Adrenal gland (tissue), 12 donors: ENCODE measurements around the gene KDM4B. TPM values are rescaled to one million over a fixed set of nuclear protein-coding genes. Genes with fewer than 3 reads are reported as not detected.

Experiments
- DNase-seq, 7 donors: peaks; one replicate each; pipeline ENCODE4 v3.0.0-alpha.2; 2019 to 2020
- H3K27ac ChIP-seq, 5 donors: fragments of 200-600 bp; sonication (generic) in 4 of 5; 1 replicate in 3 of 5; 2 replicates in 2 of 5; pipeline versions ENCODE4 v1.5.1 to v1.8.0; 2016 to 2020; ENCODE audit warnings: mild to moderate bottlenecking in 1 of 5
- H3K27me3 ChIP-seq: fragments of 200-600 bp; 2 replicates; pipeline ENCODE4 v1.8.0; 2021
- H3K36me3 ChIP-seq, 2 donors: fragments of 200-600 bp; replicated peaks in 1 of 2; 1 replicate in 1 of 2; 2 replicates in 1 of 2; pipeline versions ENCODE4 v1.5.1 to v1.8.0; 2018 to 2022
- H3K4me1 ChIP-seq, 2 donors: fragments of 200-600 bp; replicated peaks in 1 of 2; 1 replicate in 1 of 2; 2 replicates in 1 of 2; pipeline versions ENCODE4 v1.5.1 to v1.8.0; 2018 to 2021
- H3K4me3 ChIP-seq, 4 donors: fragments of 200-600 bp; sonication (generic) in 3 of 4; one replicate each; pipeline ENCODE4 v1.5.1; 2016 to 2018
- H3K9me3 ChIP-seq, 3 donors: fragments of 200-600 bp; sonication (generic) in 1 of 3; replicated peaks in 1 of 3; 1 replicate in 2 of 3; 2 replicates in 1 of 3; pipeline versions ENCODE4 v1.5.1 to v1.8.0; 2016 to 2021
- CTCF ChIP-seq, 6 experiments: fragments of 450-650 bp in 4 of 6; fragments of 200-600 bp in 2 of 6; sonication (generic) in 1 of 6; IDR thresholded peaks; 1 replicate in 5 of 6; 2 replicates in 1 of 6; pipeline versions ENCODE4 v1.5.1 to v1.8.0; 2016 to 2021; ENCODE audit warnings: antibody characterized with exemption in 6 of 6, mild to moderate bottlenecking in 2 of 6, moderate library complexity in 1 of 6
- POLR2A ChIP-seq, 2 donors: fragments of 450-650 bp; IDR thresholded peaks; one replicate each; pipeline ENCODE4 v1.6.1; 2017; ENCODE audit warnings: antibody characterized with exemption in 2 of 2, mild to moderate bottlenecking in 2 of 2, moderate library complexity in 1 of 2
- WGBS, 4 donors: extraction: QIAGEN DNeasy Blood & Tissue Kit in 2 of 4; methylation state at CpG; one replicate each; pipeline versions ENCODE4 v1.1.5 to v1.1.7; 2013 to 2017; 5-methylcytosine and 5-hydroxymethylcytosine counted together
- intact Hi-C, 2 donors: fragments of 100-400 bp; cut with DNase I; formaldehyde crosslinking; loops; one replicate each; pipeline versions ENCODE4 v1.14.1 to v1.15.0; 2022 to 2023
- polyA plus RNA-seq, 3 donors: library from polyadenylated mRNA; stranded (reverse); fragments of 200-250 nt in 2 of 3; fragments of 350-450 nt in 1 of 3; fragmentation: Illumina TruSeq in 1 of 3; extraction: RNeasy Lipid Tissue Mini Kit (QIAGEN cat#74804) in 1 of 3; gene quantifications; one replicate each; pipeline ENCODE4 v1.2.3, GENCODE V29; 2013 to 2014
- total RNA-seq, 9 donors: library from RNA; depleted of rRNA in 4 of 9; stranded (reverse); fragments of >200 nt in 4 of 9; fragments of 120-200 nt in 1 of 9; fragmentation: NEBNext Ultra II Directional in 1 of 9; extraction: Animal tissue kit (Norgen Biotek cat#: 25700) in 1 of 9; gene quantifications; one replicate each; pipeline versions ENCODE4 v1.1.0 to v1.2.4, GENCODE V29; 2013 to 2023
- donor health status: healthy with polysubstance abuse.
- donor health status: Bipolar disorder and iron deficiency.
- donor health status: DM: yes; HTN: yes; CAD: no.
- donor health status: DM: no; HTN: no; CAD: no.
- donor health status: DM: no; HTN: no; CAD: no.
- donor health status: DM: yes; HTN: yes; CAD: no.

The KDM4B gene
- total and polyA plus RNA-seq, 12 donors: 9.8 to 65.1 (median 39.9) TPM

- no peak overlapping the region for H3K27ac ChIP-seq
- H3K4me1 ChIP-seq: no peaks in the 10 kb centered on the region
- no peaks in the 10 kb centered on the region for H3K27me3 ChIP-seq
- 78 to 88% (median 86%) methylated on average over 14 to 29 of the region's 29 CpGs for WGBS, 4 donors
- H3K4me3 ChIP-seq: no peak overlapping the region
- TF ChIP-seq CTCF (IDR thresholded peaks at IDR 0.05) (peak in 5 of 6 experiments; percentile 13 to 31 (median 17)), POLR2A (IDR thresholded peaks at IDR 0.05) (no peak)
- peak in 1 of 7 donors; percentile 25 for DNase-seq
- H3K9me3 ChIP-seq: no peaks in the 10 kb centered on the region
- intact Hi-C loops: loop anchor here in 1 of 2 donors (10.0 kb wide), 1 partner anchor 73 kb away; no protein-coding TSS in a partner anchor
- H3K36me3 ChIP-seq: peaks cover 0 to 75% of the 10 kb centered on the region in 2 donors
These were observed 168.7 kb downstream of the KDM4B start for GRCh38 chr19:5137571-5138124.

GRCh38 chr19:5138606-5139582 is 170.0 kb downstream of the KDM4B start:
- Histone ChIP-seq H3K27me3 (no peaks in the 10 kb centered on the region), H3K9me3 (no peaks in the 10 kb centered on the region), H3K36me3 (peaks cover 0 to 73% of the 10 kb centered on the region in 2 donors), H3K4me1 (no peaks in the 10 kb centered on the region), H3K27ac (no peak overlapping the region), H3K4me3 (no peak overlapping the region)
- intact Hi-C loops: loop anchor here in 1 of 2 donors (10.0 kb wide), 1 partner anchor 74 kb away; no protein-coding TSS in a partner anchor
- 76 to 86% (median 77%) methylated on average over 28 to 30 of the region's 30 CpGs for WGBS, 4 donors
- DNase-seq: peak in 1 of 7 donors; percentile 41
- TF ChIP-seq CTCF (IDR thresholded peaks at IDR 0.05) (no peak), POLR2A (IDR thresholded peaks at IDR 0.05) (no peak)

GRCh38 chr19:5139583-5140325 is 170.8 kb downstream of the KDM4B start:
- H3K36me3 ChIP-seq: peaks cover 0 to 74% of the 10 kb centered on the region in 2 donors
- no peaks in the 10 kb centered on the region for H3K27me3 ChIP-seq
- intact Hi-C loops: loop anchor here in 1 of 2 donors (10.0 kb wide), 1 partner anchor 75 kb away; no protein-coding TSS in a partner anchor
- H3K4me1 ChIP-seq: no peaks in the 10 kb centered on the region
- no peak overlapping the region for H3K4me3 ChIP-seq
- DNase-seq: no peak
- 88 to 92% (median 89%) methylated on average over 17 to 21 of the region's 21 CpGs for WGBS, 4 donors
- no peak overlapping the region for H3K27ac ChIP-seq
- no peak for TF ChIP-seq CTCF (IDR thresholded peaks at IDR 0.05)
- H3K9me3 ChIP-seq: no peaks in the 10 kb centered on the region
